ENCODE data around the gene EPS8L1.

GRCh38 chr19:55116859-55117662 is 41.4 kb downstream of the EPS8L1 start, which contains the start of gene PPP1R12C:
- no peak for TF ChIP-seq CTCF (conservative IDR thresholded peaks at IDR 0.05 in 1 of 2, IDR thresholded peaks at IDR 0.05 in 1 of 2; ENCODE audit: extremely low read depth in 1 of 2, insufficient read depth in 1 of 2, low read depth in 1 of 2, low read length in 2 of 2)
- no peak for TF ChIP-seq EZH2 (IDR thresholded peaks at IDR 0.05; ENCODE audit: borderline replicate concordance, low read length)

All from mammary epithelial cell (primary cell).